ENCODE measurements around the gene SLC2A9.

SLC2A9 gene

DNA sequence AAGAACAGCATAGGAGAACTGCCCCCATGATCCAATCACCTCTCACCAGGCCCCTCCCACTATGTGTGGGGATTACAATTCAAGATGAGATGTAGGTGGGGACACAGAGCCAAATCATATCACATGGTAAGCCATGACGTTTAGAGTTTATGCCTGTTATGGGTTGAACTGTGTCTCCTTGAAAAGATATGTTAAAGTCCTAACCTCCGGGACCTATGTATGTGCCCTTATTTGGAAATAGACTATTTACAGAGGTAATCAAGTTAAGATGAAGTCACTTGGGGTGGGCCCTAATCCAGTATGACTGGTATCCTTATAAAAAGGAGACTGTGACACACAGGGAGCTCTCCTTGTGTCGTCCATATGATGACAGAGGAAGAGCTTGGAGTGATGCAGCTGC, 25.2 kb upstream of the SLC2A9 start:
- no peak for DNase-seq (ENCODE audit: extremely low read depth in 1 of 2, low read depth in 1 of 2)

DNA sequence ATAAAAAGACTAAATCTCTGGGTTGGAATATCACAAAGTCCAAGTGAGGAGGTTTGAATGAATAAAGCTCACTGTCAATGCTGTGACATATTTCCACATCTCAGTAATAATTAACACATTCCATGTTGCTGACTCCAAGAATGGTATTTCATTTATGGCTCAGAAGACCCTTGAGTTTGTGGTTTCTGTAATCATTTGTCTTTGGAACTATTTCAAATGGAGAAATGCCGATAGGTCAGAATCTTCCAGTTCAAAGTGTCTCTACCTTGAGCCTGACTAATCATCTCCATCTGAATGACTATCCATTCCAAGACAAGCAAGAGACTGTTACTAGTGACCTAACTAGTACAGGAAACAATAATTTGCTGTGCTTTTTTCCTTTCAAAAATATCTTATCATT, 24.2 kb upstream of the SLC2A9 start:
- no peak for DNase-seq (ENCODE audit: extremely low read depth in 1 of 2, low read depth in 1 of 2)

DNA sequence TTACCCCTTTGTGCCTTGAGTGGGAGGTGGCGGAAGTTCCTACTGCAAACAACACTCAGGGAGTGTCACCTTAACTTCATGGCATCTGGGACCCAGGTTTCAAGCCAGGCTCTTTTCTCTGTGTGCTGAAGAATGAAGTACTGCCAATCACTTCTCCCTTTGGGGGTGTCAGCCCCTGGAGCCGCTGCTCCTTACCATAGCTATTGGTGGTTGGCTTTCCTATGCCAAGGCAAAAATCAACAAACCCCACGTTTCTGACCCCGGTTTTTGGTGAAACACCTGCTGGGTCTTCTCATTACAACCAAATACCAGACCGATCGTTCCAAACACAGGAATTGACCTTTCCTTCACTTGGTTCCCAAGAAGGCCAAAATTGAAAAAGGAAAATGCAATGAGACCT, 19.7 kb upstream of the SLC2A9 start:
- DNase-seq (ENCODE audit: extremely low read depth in 1 of 2, low read depth in 1 of 2) = no peak

DNA sequence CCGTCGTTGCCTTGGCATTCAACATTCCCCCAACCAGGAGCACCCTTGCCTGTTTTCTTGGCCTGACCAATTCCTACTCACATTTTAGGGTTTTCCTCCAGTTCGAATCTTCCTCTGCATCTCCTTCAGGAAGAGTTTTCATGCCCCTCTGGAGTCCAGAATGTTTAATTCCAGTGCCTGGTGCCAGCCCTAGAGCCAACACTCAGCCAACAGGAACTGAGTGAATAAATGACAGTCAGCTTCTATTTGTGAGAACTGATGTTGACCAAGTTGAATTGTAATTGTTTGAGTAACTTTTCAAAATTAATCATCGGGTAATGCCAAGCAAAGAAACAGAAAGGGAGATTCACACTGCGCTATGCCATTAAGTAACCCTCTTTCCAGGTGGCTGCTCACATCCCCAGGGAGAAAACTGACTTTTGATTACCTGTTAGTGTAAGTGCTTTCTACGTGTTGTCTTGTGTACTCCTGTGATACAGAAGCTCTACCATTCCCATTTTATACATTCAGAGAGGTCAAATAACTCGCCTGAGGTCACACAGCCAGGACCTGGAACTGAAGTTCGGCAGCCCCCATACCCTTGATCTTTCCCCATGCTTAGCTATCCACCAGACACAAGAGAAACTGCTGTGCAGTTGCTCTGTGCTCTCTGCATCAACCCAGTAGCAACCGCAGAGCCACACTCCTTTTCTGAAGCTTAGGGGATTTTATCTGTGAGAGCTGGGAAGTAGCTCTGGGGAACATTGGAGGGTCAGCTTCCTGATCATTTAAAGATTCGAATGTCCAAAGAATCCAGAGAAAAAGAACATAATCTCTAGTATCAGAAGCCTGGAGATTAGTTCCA, 19.0 kb upstream of the SLC2A9 start:
- DNase-seq (ENCODE audit: extremely low read depth in 1 of 2, low read depth in 1 of 2) = no peak

DNA sequence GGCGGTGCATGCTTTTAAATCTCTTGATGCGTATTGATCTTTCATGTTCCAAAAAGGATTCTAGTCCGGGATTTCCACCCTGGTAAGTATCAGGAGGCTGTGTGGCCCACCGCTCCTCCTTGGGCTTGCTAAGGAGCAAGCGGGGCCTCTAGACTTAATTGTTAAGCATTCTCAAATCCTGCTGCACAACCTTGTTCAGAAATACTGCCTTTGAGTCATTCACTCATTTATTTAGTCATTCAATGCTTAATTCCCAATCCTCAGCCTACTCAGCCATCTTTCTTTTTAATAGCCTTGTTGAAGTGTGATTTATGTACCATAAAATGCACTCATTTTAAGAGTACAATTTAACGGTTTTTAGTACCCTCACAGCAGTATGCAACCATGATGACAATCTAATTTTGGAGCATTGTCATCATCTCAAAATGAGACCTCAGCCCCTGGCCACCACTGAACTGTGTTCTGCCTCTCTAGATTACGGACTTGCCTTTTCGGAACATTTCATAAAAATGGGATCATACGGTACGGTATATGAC, 15.6 kb upstream of the SLC2A9 start:
- no peak for DNase-seq (ENCODE audit: extremely low read depth in 1 of 2, low read depth in 1 of 2)

DNA sequence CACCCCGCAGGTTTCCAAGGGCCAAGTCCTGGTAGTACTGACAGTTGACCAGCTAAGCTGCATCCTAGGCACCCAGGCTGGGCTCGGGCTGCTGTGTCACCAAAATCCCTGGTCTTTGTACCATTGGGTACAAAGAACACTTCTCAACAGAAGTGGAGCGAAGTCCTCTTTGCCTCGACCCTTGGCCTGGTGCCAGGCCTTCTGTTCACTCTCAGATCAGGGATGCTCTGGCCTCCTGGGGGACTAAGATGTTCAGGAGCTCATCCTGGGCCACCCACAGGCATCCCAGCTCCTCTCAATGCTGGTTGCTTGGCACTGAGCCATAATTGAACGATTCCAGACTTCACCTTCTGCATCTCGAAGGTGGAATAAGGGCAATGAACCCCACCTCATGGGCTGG, 13.8 kb upstream of the SLC2A9 start:
- no peak for DNase-seq (ENCODE audit: extremely low read depth in 1 of 2, low read depth in 1 of 2)

DNA sequence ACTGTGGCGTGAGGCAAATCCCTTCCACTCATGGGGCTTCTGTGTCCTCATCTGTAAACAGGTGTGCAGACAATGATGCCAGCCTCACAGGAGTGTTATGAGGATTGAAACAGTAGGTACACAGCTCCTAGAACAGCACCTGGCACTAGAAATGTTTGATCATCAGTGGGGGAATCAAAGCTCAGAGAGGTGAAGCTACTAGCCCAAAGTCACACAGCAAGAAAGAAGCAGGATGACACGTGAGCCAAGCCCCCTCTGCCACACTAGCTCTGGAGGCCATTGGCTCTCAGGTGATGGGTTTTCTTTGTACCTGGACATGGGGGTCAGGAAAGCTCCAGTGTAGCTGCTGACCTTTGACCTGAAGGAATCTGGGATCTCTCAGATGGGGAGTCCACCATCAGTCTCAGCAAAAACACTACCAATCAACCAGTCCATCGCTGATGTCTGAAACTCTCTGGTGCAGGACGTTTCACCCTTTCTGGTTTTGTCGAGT, 13.4 kb upstream of the SLC2A9 start:
- DNase-seq (ENCODE audit: extremely low read depth in 1 of 2, low read depth in 1 of 2) = no peak

DNA sequence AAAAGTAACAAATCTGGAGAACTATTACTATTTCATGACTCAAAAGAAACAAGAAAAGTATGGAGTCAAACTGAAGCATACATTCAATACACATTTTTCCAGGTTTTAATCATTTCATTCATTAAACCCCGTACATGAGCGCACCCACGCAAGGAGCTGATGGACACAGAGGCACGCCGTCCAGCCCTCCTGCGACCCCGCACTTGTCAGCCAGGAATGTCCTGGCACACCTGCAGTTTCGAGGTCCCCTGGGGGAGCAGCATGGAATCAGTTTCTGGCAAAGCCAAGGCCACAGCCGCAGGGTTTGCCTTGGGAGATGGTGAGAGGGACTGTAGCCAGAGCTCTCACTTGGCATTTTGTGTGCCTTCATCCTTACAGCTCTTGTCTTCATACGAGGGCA, 12.8 kb upstream of the SLC2A9 start:
- no peak for DNase-seq (ENCODE audit: extremely low read depth in 1 of 2, low read depth in 1 of 2)

DNA sequence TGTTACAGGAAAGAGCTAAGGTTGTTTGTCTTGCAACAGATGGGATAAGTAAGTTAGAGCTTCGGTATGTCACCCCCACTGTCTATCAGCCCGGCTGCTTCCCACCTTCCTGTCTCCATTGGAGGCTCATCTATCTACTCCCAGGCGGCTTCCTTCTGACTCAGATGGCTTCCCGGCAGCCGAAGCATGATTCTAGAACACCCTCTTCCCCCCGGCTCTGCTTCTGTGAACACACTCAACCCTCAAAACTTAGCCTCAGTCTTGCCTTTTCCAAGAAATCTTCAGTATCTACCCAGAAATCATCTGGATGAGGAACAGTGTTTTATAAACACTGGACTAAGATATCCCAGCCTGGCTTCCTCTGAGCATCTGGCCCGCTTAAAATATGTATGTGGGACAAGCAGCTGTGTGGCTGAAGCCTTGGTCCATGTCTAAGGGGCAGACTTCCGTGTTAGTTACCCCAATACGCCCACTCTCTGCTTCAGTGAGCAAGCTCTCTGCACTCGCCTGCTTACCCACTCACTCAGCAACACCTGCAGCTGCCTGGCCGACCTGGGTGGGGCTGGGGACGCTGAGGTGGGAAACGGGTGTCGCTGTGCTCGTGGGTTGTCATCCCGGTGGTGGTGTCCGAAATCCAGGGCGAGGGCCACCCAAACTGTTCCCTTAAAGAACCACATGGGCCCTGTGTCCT, 12.0 kb upstream of the SLC2A9 start:
- no peak for DNase-seq (ENCODE audit: extremely low read depth in 1 of 2, low read depth in 1 of 2)

DNA sequence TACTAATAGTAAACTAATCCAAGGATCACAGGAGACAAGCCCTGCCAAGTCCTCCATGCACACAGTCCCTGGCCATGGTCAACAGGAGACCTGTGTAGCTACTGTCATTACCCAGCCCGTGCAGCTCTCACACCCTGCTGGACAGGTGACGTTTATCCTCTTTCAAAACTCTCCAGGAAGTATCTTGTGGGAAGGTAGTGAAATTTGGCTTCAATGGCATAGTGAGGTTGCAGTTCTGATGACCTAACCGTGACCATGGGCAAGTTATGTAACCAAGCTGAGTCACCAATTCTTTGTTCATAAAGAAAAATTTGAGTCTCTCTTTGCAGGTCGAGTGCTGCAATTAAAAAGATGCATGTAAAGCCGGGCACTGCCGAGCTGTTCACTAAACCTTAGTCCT, 11.3 kb upstream of the SLC2A9 start:
- no peak for DNase-seq (ENCODE audit: extremely low read depth in 1 of 2, low read depth in 1 of 2)

DNA sequence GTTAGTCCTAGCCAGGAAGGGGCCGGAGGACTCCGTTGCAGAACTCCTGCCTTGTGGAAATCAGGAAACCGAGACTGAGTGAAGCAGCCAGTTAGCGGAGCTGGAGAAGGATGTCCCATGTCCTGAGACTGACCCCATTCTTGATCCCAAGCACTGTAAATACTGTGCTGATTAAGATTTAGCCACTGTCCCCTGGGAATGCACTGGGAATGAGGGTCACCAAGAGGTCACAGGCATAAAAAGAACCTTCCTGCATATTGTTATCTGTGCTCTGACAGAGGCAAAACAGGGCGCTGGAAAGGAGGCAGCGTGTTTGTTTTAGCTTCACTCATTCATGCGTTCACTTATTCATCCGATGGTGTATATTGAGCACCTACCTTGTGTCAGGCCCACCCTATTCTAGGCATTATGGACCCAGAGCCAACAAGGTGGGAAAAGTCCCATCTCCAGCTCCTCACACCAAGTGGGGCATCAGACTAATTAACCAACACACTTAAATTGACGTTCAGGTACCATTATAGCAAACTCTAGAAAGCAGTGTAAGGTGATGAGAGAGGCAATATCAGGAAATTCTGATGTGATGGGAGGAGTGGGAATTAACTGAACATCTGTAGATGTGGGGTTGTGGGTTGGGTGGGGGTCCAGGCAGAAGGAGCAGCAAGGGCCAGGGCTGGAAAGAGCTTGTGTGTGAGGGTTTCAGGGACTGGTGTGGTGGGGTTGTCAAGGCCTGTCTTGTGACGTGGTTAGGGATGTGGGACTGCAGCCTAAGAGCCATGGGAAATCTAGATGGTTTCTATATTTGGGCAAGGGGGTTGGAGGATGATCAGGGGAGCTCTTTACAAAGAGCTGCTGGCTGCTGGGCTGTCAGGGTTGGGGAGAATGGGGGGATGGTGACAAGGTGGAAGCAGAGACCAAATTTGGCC, 10.6 kb upstream of the SLC2A9 start:
- DNase-seq (ENCODE audit: extremely low read depth in 1 of 2, low read depth in 1 of 2) = no peak

DNA sequence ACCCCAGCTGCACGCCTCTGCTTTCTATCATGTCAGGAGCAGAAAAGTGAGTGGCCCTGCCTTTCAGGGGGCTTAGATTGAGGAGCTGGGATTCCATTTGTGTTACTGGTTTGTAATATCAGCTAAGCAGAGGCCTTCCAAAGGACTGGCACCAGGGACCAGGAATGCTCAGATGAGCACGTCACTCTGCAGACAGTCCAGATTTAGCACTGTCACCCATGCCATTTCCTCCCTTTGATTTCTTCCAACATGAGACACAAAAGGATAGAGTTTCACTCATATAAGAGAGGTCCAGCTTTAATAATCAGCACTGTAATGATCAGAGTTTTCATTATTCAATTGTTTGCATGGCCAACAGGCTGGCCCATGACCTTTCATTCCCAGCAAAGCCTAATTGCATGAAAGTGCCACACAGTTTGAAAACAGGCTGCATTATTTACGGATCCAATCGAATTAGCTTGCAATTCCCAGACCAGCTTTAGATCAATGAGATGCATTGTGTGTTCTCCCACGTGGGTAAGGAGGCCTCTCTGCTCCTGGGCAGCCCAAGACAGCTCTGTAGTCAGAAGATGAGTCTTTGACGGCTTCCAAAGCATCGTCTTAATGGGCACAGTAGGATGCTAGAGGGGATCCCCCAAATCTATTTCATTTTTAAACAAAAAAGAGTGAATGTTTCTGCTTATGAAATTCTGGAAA, 9.8 kb upstream of the SLC2A9 start:
- no peak for DNase-seq (ENCODE audit: extremely low read depth in 1 of 2, low read depth in 1 of 2)

DNA sequence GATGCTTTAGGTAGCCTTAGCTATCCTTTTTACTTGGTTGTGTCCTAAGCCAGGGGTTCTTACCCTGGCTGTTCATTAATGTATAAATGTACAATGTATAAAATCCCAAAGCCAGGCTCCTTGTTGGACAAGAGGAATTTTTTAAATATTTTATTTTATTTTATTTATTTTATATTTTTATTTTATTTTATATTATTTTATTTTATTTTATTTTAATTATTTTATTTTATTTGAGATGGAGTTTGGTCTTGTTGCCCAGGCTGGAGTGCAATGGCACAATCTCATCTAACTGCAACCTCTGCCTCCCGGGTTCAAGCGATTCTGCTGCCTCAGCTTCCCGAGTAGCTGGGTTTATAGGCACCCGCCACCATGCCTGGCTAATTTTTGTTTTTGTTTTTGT, 8.1 kb upstream of the SLC2A9 start:
- no peak for DNase-seq (ENCODE audit: extremely low read depth in 1 of 2, low read depth in 1 of 2)

DNA sequence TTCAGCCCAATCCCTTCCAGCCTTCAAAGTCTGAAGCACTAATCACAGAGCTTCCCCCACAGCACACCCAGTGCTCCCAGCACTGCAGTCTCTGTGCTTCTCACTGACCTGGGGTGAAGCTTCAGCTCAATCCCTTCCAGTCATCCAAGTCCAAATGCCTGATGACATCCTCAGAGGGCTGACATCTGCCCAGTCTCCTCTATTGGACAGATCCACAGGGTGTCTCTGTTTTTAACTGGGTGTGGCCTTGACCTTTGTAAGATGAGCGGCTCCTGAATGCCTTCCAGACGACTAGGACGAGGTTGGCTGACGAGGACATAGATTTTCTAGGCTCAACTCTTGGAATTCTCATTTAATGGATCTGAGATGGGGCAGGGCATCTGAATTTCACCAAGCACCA, 7.6 kb upstream of the SLC2A9 start:
- DNase-seq (ENCODE audit: extremely low read depth in 1 of 2, low read depth in 1 of 2) = no peak

DNA sequence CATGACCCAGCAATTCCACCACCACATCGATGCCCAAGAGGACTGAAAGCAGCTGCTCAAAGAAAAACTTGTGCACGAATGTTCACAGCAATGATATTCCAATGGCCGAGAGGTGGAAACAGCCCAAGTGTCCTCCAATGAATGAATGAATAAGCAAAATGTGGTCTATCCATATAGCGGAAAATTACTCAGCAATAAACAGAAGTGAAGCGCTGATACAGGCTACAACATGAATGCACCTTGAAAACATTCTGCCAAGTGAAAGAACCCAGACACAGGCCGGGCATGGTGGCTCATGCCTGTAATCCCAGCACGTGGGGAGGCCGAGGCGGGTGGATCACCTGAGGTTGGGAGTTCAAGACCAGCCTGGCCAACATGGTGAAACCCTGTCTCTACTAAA, 5.2 kb upstream of the SLC2A9 start:
- DNase-seq (ENCODE audit: extremely low read depth in 1 of 2, low read depth in 1 of 2) = no peak

DNA sequence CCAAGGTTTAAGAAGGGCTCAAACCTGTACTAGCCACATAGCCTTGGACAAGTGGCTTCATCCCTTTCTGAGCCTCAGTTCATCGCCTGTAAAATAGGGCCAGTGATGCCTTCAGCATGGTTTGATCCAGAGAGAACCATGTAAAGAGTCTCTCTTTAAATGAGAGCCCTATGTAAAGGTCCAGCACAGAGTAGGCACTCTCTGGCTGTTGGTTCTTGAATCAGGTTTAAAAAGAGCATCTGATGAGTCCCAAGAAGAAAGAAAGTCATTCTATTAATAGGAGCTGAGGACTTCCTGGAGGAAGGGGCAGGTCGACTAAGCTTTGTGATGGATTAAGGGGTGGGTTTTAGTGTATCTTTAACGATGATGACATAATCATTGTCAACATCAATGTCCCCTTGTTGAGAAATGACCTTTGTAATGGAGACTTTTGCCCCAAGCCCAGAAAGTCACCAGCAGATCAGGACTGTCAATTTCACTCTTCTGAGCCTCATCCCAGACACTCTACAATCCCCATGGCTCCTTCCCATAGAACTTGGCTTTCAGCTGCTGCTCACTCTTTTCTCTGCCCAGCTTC, 4.0 kb upstream of the SLC2A9 start:
- no peak for DNase-seq (ENCODE audit: extremely low read depth in 1 of 2, low read depth in 1 of 2)

DNA sequence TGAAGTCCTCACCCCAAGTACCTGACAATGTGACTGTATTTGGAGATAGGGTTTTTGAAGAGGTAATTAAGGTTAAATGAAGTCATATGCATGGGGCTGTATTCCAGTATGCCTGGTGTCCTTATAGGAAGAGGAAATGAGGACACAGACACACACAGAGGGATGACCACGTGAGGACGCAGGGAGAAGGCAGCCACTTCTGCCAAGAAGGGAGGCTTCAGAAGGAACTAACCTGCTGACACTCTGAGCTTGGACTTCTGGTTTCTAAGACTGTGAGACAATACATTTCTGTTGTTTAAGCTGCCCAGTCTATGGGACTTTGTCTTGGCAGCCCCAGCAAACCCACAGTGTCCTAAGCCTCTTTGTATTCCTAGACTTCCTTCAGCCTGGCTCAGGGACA, 3.0 kb upstream of the SLC2A9 start:
- DNase-seq (ENCODE audit: extremely low read depth in 1 of 2, low read depth in 1 of 2) = no peak

DNA sequence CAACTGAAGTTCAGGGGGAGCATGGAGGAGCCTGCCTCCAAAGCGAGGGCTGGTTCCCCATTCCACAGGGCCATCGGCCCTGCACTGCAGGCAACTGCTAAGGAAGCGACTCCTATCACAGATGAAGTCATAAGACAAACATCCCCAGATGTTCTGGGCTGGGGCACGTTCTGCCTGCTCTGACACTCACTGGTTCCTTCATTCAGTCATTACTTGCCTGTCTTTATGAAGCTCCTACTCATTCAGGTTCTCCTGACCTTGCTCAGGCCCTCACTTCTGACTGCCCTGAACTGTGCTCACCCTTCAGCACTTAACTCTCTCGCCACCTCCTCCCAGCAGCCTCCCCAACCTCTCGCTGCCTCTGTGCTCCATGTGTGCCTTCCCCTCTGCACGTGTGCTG, 2.5 kb upstream of the SLC2A9 start:
- DNase-seq (ENCODE audit: extremely low read depth in 1 of 2, low read depth in 1 of 2) = no peak

DNA sequence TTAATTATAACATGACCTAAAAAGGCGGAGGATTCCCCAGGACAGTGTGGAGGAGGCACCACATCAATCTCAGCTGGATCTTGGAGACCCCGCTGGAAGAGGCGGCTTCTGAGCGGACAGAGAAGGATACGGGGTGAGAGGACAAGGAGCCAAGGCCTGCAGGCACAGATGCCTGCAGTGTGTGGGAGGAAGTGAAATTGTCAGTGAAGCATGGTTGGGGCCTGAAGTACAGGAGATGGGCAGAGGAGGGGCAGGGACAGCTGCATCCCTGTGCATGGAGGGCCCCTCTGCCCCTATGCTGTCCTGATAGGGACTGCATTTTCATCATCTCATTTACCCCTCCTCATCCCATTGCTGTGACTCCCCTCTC, 1.7 kb upstream of the SLC2A9 start:
- no peak for DNase-seq (ENCODE audit: extremely low read depth in 1 of 2, low read depth in 1 of 2)

DNA sequence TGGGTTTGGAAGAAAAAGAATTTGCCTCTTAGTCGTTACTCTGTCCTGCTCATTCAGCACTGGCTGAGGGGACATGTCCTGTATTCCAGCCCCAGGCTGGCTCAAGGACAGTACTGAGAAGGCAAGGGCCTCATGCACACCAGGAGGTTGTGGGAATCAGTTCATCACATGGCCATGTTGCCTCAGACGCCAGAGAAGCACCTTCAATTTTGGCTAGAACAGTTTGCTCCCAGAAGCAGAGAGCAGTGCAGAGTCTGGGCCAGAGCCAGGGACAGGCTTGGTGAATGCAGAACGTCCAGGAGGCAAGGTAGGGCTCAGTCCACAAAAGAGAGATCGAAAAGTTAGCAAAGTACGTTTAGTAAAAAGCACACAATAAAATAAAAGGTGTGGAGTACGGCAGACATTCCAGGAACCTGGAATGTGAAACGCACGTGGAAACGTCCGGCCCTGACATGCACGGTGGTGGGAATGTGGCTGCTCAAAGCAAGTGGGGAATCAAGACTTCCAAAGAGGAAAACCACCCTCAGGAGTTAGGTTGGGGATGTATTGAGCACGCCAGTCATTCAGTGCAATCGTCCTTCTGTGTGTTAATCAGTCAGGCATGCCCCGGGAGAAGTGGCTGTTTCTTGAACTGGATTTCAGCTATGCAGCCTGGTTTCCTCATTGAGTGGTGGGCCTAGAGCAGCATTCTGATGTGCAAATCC, 1.2 kb upstream of the SLC2A9 start:
- no peak for DNase-seq (ENCODE audit: extremely low read depth in 1 of 2, low read depth in 1 of 2)

Measured in activated CD8-positive, alpha-beta memory T cell treated with anti-CD3 and anti-CD28 coated beads for 1 hour (primary cell).